Lung (tissue), 12 donors: Measurements from ENCODE around the gene B3GALNT2. TPM values are rescaled to one million over a fixed set of nuclear protein-coding genes. Genes with fewer than 3 reads are reported as not detected.

Source experiments
- ATAC-seq: fragments of 200-7000 bp; cut with Tn5 transposase; one replicate; pipeline ENCODE4 v1.9.1; 2020; ENCODE audit warnings: moderate number of reproducible peaks; ENCODE audit not compliant: insufficient read depth, low FRiP score
- DNase-seq, 3 donors: peaks; one replicate each; pipeline ENCODE4 v3.0.0-alpha.2; 2013 to 2017
- H3K27ac ChIP-seq, 2 donors: one replicate each; pipeline ENCODE4 v1.5.1; 2013; ENCODE audit warnings: mild to moderate bottlenecking in 2 of 2, moderate library complexity in 2 of 2, control low read depth in 1 of 2, inconsistent platforms in 1 of 2, low read depth in 1 of 2, low read length in 1 of 2
- H3K27me3 ChIP-seq, 3 donors: one replicate each; pipeline ENCODE4 v1.5.1; 2013; ENCODE audit warnings: low read length in 2 of 3; ENCODE audit not compliant: control insufficient read depth in 3 of 3, insufficient read depth in 3 of 3
- H3K36me3 ChIP-seq, 4 donors: one replicate each; pipeline ENCODE4 v1.5.1; 2013; ENCODE audit warnings: low read length in 4 of 4, mild to moderate bottlenecking in 1 of 4, moderate library complexity in 1 of 4; ENCODE audit not compliant: control insufficient read depth in 4 of 4, insufficient read depth in 4 of 4
- H3K4me1 ChIP-seq, 5 donors: one replicate each; pipeline ENCODE4 v1.5.1; 2013; ENCODE audit warnings: low read length in 5 of 5, mild to moderate bottlenecking in 2 of 5, moderate library complexity in 1 of 5; ENCODE audit not compliant: control insufficient read depth in 5 of 5, insufficient read depth in 5 of 5
- H3K4me3 ChIP-seq: one replicate; pipeline ENCODE4 v1.5.1; 2013; ENCODE audit warnings: mild to moderate bottlenecking, control low read depth, moderate library complexity
- H3K9ac ChIP-seq, 2 donors: one replicate each; pipeline ENCODE4 v1.5.1; 2013; ENCODE audit warnings: low read length in 2 of 2, control low read depth in 1 of 2; ENCODE audit not compliant: insufficient read depth in 1 of 2
- H3K9me3 ChIP-seq, 4 donors: one replicate each; pipeline ENCODE4 v1.5.1; 2013; ENCODE audit warnings: low read length in 3 of 4, mild to moderate bottlenecking in 1 of 4, moderate library complexity in 1 of 4; ENCODE audit not compliant: control insufficient read depth in 4 of 4, insufficient read depth in 3 of 4
- CTCF ChIP-seq: IDR thresholded peaks from 2 replicates; pipeline ENCODE4 v1.5.1; 2012; ENCODE audit warnings: mild to moderate bottlenecking; ENCODE audit errors: control extremely low read depth, extremely low read depth
- WGBS, 2 donors: extraction: QIAGEN DNeasy Blood & Tissue Kit; methylation state at CpG; one replicate each; pipeline ENCODE4 v1.1.7; 2013; 5-methylcytosine and 5-hydroxymethylcytosine counted together
- polyA plus RNA-seq, 2 donors: library from polyadenylated mRNA; stranded (reverse); fragments of 200-250 nt; gene quantifications; one replicate each; pipeline ENCODE4 v1.2.1, GENCODE V29; 2013
- total RNA-seq, 2 donors: library from RNA; depleted of rRNA in 1 of 2; stranded (reverse); fragments of >200 nt in 1 of 2; gene quantifications; one replicate each; pipeline ENCODE4 v1.2.1, GENCODE V29; 2014 to 2021
- donor health status: control.
- donor health status: control.
- donor health status: Bipolar disorder and iron deficiency.
- donor health status: healthy.
- donor health status: DM: yes; HTN: yes; CAD: no.

The B3GALNT2 gene
- total and polyA plus RNA-seq, 4 donors, result 2.3 to 30.8 (median 11.3) TPM

- TF ChIP-seq CTCF, result no peak
- Histone ChIP-seq H3K27ac (no peak overlapping the region), H3K4me3 (no peak overlapping the region), H3K9ac (no peak overlapping the region), H3K36me3 (peaks cover 0 to 5% (median 0%) of the 10 kb centered on the region in 4 donors), H3K9me3 (no peaks in the 10 kb centered on the region), H3K27me3 (no peaks in the 10 kb centered on the region), H3K4me1 (peaks cover 0 to 8% (median 0%) of the 10 kb centered on the region in 5 donors)
- ATAC-seq (no peak), DNase-seq (peak in 1 of 3 donors; percentile 29)
- 65 to 89% methylated on average over 5 of the region's 5 CpGs for WGBS, 2 donors
Measured at GRCh38 chr1:235407419-235407818, 96.8 kb downstream of the B3GALNT2 start.

GRCh38 chr1:235404190-235404589, 100.1 kb downstream of the B3GALNT2 start:
- Histone ChIP-seq H3K27ac (no peak overlapping the region), H3K4me1 (peaks cover 0 to 10% (median 0%) of the 10 kb centered on the region in 5 donors), H3K9me3 (no peaks in the 10 kb centered on the region), H3K27me3 (no peaks in the 10 kb centered on the region), H3K36me3 (peaks cover 0 to 10% (median 0%) of the 10 kb centered on the region in 4 donors), H3K9ac (no peak overlapping the region), H3K4me3 (no peak overlapping the region)
- DNase-seq, result no peak
- 91 to 96% methylated on average over 5 of the region's 5 CpGs for WGBS, 2 donors
- no peak for TF ChIP-seq CTCF
- ATAC-seq, result no peak

- Histone ChIP-seq H3K36me3 (peaks cover 0 to 10% (median 0%) of the 10 kb centered on the region in 4 donors), H3K27me3 (no peaks in the 10 kb centered on the region), H3K9me3 (no peaks in the 10 kb centered on the region), H3K9ac (no peak overlapping the region), H3K27ac (no peak overlapping the region), H3K4me3 (no peak overlapping the region), H3K4me1 (peaks cover 0 to 7% (median 0%) of the 10 kb centered on the region in 5 donors)
- no peak for DNase-seq
- ATAC-seq, result no peak
- WGBS, 2 donors, result 66 to 98% methylated on average over 1 of the region's 1 CpG
- TF ChIP-seq CTCF, result no peak
Measured at GRCh38 chr1:235403593-235403992, 100.7 kb downstream of the B3GALNT2 start.

- WGBS, 2 donors, result 90 to 96% methylated on average over 7 of the region's 7 CpGs
- H3K36me3 ChIP-seq, result peaks cover 0 to 10% (median 0%) of the 10 kb centered on the region in 4 donors
- ATAC-seq (no peak), DNase-seq (no peak)
- H3K27me3 ChIP-seq, result no peaks in the 10 kb centered on the region
- no peak overlapping the region for H3K27ac ChIP-seq
- no peak for TF ChIP-seq CTCF
- H3K4me1 ChIP-seq, result peaks cover 0 to 4% (median 0%) of the 10 kb centered on the region in 5 donors
- H3K9ac ChIP-seq, result no peak overlapping the region
- H3K4me3 ChIP-seq, result no peak overlapping the region
- H3K9me3 ChIP-seq, result no peaks in the 10 kb centered on the region
Measured at GRCh38 chr1:235402457-235403200, 101.6 kb downstream of the B3GALNT2 start.
